DND-41 (cell line): ENCODE measurements around the gene WDR81.

Source experiments
- ATAC-seq: fragments of 200-7000 bp; cut with Tn5 transposase; 3 replicates; pipeline ENCODE4 v1.9.1; 2021; ENCODE audit warnings: low read depth; ENCODE audit not compliant: insufficient read depth
- DNase-seq: peaks from one replicate; pipeline ENCODE4 v3.0.0-alpha.2; 2020
- H2AFZ ChIP-seq: 2 replicates; pipeline ENCODE4 v1.6.0; 2012; ENCODE audit warnings: low read depth, low read length
- H3K27ac ChIP-seq: 2 replicates; pipeline ENCODE4 v1.5.1; 2012; ENCODE audit warnings: low read length, inconsistent platforms
- H3K27me3 ChIP-seq: fragments of 200-600 bp; sonication (generic); 2 replicates; pipeline ENCODE4 v1.6.0; 2012; ENCODE audit warnings: low read length, mild to moderate bottlenecking, inconsistent platforms; ENCODE audit not compliant: insufficient read depth, poor library complexity
- H3K36me3 ChIP-seq: 2 replicates; pipeline ENCODE4 v1.5.1; 2012; ENCODE audit warnings: low read length, inconsistent platforms; ENCODE audit not compliant: insufficient read depth
- H3K4me1 ChIP-seq: 2 replicates; pipeline ENCODE4 v1.5.1; 2012; ENCODE audit warnings: mild to moderate bottlenecking, low read length; ENCODE audit not compliant: insufficient read depth
- H3K4me2 ChIP-seq: 2 replicates; pipeline ENCODE4 v1.6.0; 2012; ENCODE audit warnings: mild to moderate bottlenecking, moderate library complexity, low read length, inconsistent platforms; ENCODE audit not compliant: insufficient read depth
- H3K4me3 ChIP-seq, 2 experiments: fragments of 200-600 bp in 1 of 2; shearing (Covaris generic) in 1 of 2; 2 replicates each; pipeline ENCODE4 v1.5.1; 2012 to 2016; ENCODE audit warnings: inconsistent platforms in 2 of 2, low read length in 2 of 2, mild to moderate bottlenecking in 2 of 2, low read depth in 1 of 2, moderate library complexity in 1 of 2
- H3K79me2 ChIP-seq: 2 replicates; pipeline ENCODE4 v1.6.0; 2012; ENCODE audit warnings: low read length, inconsistent platforms; ENCODE audit not compliant: insufficient read depth
- H3K9ac ChIP-seq: 2 replicates; pipeline ENCODE4 v1.6.0; 2012; ENCODE audit warnings: low read depth, mild to moderate bottlenecking, inconsistent platforms, low read length, moderate library complexity
- H3K9me3 ChIP-seq: 2 replicates; pipeline ENCODE4 v1.5.1; 2012; ENCODE audit warnings: low read length, moderate library complexity, mild to moderate bottlenecking, inconsistent platforms; ENCODE audit not compliant: insufficient read depth, severe bottlenecking
- H4K20me1 ChIP-seq: 2 replicates; pipeline ENCODE4 v1.6.0; 2012; ENCODE audit warnings: low read length; ENCODE audit not compliant: insufficient read depth
- EZH2 ChIP-seq: IDR thresholded peaks from 3 replicates; pipeline ENCODE4 v1.6.1; 2012; ENCODE audit warnings: borderline replicate concordance, low read depth, mild to moderate bottlenecking, moderate library complexity, low read length, inconsistent platforms; ENCODE audit not compliant: severe bottlenecking
- TF ChIP-seq, protein P1 (sequence below): IDR thresholded peaks from 2 replicates; pipeline ENCODE4 v1.5.1; 2012; ENCODE audit warnings: borderline replicate concordance, low read length, moderate library complexity, mild to moderate bottlenecking; ENCODE audit not compliant: poor library complexity, severe bottlenecking; ENCODE audit errors: extremely low read depth

WDR81 gene

DNA sequence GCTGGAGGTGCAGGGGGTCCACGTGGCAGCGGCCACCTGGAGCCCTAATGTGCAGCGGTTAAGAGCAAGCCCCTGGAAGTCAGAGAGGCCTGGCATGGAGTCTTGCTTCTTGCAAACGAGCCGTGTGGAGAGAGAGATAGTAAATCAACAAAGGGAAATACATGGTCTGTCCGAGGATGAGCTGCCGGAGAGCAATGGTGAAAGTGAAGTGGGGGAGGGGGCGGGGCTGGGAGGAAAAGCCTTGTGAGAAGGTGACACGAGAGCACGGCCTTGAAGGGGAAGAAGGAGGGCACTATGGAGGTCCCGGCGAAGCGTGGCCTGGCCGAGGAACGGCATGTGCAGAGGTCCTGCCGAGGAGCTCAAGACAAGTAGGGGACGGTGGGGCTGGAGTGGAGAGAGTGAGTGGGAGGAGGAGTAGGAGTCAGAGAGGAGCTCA lies 31.3 kb downstream of the WDR81 start:
- Histone ChIP-seq H4K20me1 (no peaks in the 10 kb centered on the region), H3K4me2 (no peak overlapping the region), H3K4me1 (no peaks in the 10 kb centered on the region), H3K36me3 (no peaks in the 10 kb centered on the region), H3K4me3 (no peak overlapping the region), H3K79me2 (no peaks in the 10 kb centered on the region), H3K27ac (no peak overlapping the region), H3K27me3 (no peaks in the 10 kb centered on the region), H3K9me3 (no peaks in the 10 kb centered on the region), H3K9ac (no peak overlapping the region), H2AFZ (no peak overlapping the region)
- DNase-seq (no peak), ATAC-seq (no peak)
- TF ChIP-seq EZH2 = no peak
- TF ChIP-seq, protein P1, sequence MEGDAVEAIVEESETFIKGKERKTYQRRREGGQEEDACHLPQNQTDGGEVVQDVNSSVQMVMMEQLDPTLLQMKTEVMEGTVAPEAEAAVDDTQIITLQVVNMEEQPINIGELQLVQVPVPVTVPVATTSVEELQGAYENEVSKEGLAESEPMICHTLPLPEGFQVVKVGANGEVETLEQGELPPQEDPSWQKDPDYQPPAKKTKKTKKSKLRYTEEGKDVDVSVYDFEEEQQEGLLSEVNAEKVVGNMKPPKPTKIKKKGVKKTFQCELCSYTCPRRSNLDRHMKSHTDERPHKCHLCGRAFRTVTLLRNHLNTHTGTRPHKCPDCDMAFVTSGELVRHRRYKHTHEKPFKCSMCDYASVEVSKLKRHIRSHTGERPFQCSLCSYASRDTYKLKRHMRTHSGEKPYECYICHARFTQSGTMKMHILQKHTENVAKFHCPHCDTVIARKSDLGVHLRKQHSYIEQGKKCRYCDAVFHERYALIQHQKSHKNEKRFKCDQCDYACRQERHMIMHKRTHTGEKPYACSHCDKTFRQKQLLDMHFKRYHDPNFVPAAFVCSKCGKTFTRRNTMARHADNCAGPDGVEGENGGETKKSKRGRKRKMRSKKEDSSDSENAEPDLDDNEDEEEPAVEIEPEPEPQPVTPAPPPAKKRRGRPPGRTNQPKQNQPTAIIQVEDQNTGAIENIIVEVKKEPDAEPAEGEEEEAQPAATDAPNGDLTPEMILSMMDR = no peak

- Histone ChIP-seq H3K9me3 (no peaks in the 10 kb centered on the region), H3K36me3 (no peaks in the 10 kb centered on the region), H3K27me3 (no peaks in the 10 kb centered on the region), H4K20me1 (no peaks in the 10 kb centered on the region), H3K4me3 (no peak overlapping the region), H3K9ac (no peak overlapping the region), H3K27ac (no peak overlapping the region), H3K4me1 (peaks cover 14% of the 10 kb centered on the region), H3K79me2 (no peaks in the 10 kb centered on the region), H2AFZ (no peak overlapping the region), H3K4me2 (no peak overlapping the region)
- ATAC-seq (no peak), DNase-seq (no peak)
- no peak for TF ChIP-seq EZH2
- TF ChIP-seq, protein P1 = no peak
These were observed 34.3 kb downstream of the WDR81 start for GRCh38 chr17:1758807-1759206.

DNA sequence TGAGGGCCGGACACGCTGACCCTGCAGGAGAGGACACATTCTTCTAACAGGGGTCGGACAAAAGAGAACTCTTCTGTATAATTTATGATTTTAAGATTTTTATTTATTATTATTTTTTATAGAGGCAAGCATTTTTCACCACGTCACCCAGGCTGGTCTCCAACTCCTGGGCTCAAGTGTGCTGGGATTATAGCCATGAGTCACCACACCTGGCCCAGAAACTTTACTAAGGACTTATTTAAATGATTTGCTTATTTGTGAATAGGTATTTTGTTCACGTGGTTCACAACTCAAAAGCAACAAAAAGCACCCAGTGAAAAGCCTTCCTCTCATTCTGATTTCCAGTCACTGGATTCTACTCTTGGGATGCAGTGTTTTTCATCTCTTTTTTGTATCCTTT lies 35.0 kb downstream of the WDR81 start:
- Histone ChIP-seq H3K4me1 (peaks cover 22% of the 10 kb centered on the region), H4K20me1 (no peaks in the 10 kb centered on the region), H3K9me3 (no peaks in the 10 kb centered on the region), H2AFZ (no peak overlapping the region), H3K4me3 (no peak overlapping the region), H3K4me2 (no peak overlapping the region), H3K27me3 (no peaks in the 10 kb centered on the region), H3K36me3 (no peaks in the 10 kb centered on the region), H3K9ac (no peak overlapping the region), H3K79me2 (no peaks in the 10 kb centered on the region), H3K27ac (no peak overlapping the region)
- DNase-seq (no peak), ATAC-seq (no peak)
- TF ChIP-seq, protein P1 = no peak
- TF ChIP-seq EZH2 = no peak

DNA sequence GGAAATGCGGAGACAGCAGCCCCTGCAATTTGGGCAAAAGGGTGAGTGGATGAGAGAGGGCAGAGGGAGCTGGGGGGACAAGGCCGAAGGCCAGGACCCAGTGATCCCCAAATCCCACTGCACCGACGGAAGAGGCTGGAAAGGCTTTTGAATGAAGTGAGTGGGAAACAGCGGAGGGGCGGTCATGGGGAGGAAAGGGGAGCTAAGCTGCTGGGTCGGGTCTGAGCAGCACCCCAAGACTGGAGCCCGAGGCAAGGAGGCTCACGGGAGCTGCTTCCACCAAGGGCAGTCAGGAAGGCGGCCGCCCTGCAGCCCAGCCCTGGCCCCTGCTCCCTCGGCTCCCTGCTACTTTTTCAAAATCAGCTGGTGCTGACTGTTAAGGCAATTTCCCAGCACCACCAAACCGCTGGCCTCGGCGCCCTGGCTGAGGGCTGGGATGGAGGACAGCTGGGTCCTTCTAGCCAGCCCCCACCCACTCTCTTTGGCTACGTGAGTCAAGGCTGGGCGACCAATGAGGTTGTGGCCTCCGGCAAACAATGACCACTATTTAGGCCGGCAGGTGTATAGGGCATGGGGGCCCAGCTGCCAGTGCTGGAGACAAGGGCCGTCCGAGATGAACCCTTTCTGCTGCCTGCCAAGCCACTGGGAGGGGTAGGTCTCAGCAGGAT lies 37.9 kb downstream of the WDR81 start:
- Histone ChIP-seq H3K9ac (no peak overlapping the region), H4K20me1 (no peaks in the 10 kb centered on the region), H3K9me3 (no peaks in the 10 kb centered on the region), H3K27me3 (no peaks in the 10 kb centered on the region), H3K4me3 (no peak overlapping the region), H3K4me2 (no peak overlapping the region), H3K4me1 (peaks cover 27% of the 10 kb centered on the region), H3K36me3 (no peaks in the 10 kb centered on the region), H3K27ac (no peak overlapping the region), H3K79me2 (no peaks in the 10 kb centered on the region), H2AFZ (no peak overlapping the region)
- no peak for DNase-seq
- no peak for TF ChIP-seq EZH2
- TF ChIP-seq, protein P1 = no peak
- ATAC-seq = no peak
